ENCODE results near the gene CNTN4. TPM values are rescaled to one million over a fixed set of nuclear protein-coding genes. Genes with fewer than 3 reads are reported as not detected.

Gene CNTN4

GRCh38 chr3:3107181-3107580 lies 1008.5 kb downstream of the CNTN4 start:
- Histone ChIP-seq H4K91ac (ENCODE audit: low read depth, low read length, poor library complexity) (no peak overlapping the region), H3K27me3 (ENCODE audit: control insufficient read depth in 3 of 3, insufficient read depth in 3 of 3, low read depth in 1 of 3, low read length in 3 of 3) (peaks cover 0 to 3% (median 0%) of the 10 kb centered on the region in 3 experiments), H3K9ac (ENCODE audit: low read depth, low read length, poor library complexity) (no peak overlapping the region), H3K79me1 (ENCODE audit: low read depth, low read length) (peaks cover 2% of the 10 kb centered on the region), H3K27ac (replicated peaks; ENCODE audit: low read length) (no peak overlapping the region), H2BK120ac (ENCODE audit: low read depth, low read length) (no peak overlapping the region), H2BK15ac (ENCODE audit: low read length) (no peak overlapping the region), H3K4me1 (ENCODE audit: control insufficient read depth in 2 of 2, insufficient read depth in 1 of 2, low read depth in 1 of 2, low read length in 2 of 2) (no peaks in the 10 kb centered on the region), H3K4me2 (ENCODE audit: insufficient read depth, low read length, poor library complexity, severe bottlenecking) (no peak overlapping the region), H3K9me3 (replicated peaks in 1 of 2; ENCODE audit: control insufficient read depth in 2 of 2, insufficient read depth in 1 of 2, low read depth in 1 of 2, low read length in 2 of 2) (no peaks in the 10 kb centered on the region), H3K14ac (ENCODE audit: low read length) (no peak overlapping the region), H4K8ac (ENCODE audit: low read depth, low read length) (no peak overlapping the region), H3K18ac (ENCODE audit: low read length) (no peak overlapping the region), H2BK5ac (ENCODE audit: low read length) (no peak overlapping the region), H2BK12ac (ENCODE audit: low read length) (no peak overlapping the region), H2AFZ (ENCODE audit: low read length) (no peak overlapping the region), H2AK5ac (ENCODE audit: low read depth, low read length) (no peak overlapping the region), H3K4me3 (ENCODE audit: low read length in 2 of 2) (no peak overlapping the region), H3K4ac (ENCODE audit: low read length) (no peak overlapping the region), H3K23ac (ENCODE audit: low read depth, low read length, poor library complexity) (no peak overlapping the region), H3K36me3 (replicated peaks in 1 of 2; ENCODE audit: control insufficient read depth in 2 of 2, insufficient read depth in 2 of 2, low read length in 2 of 2) (no peaks in the 10 kb centered on the region)
- WGBS, 2 donors (ENCODE audit: extremely low coverage in 2 of 2, insufficient read length in 2 of 2, insufficient replicate concordance in 1 of 2): no CpG with 5 or more reads among the region's 3 CpGs
- DNase-seq (ENCODE audit: low spot score): no peak

Small RNA genes lying within 50 kb of the gene (small RNA-seq; reads per million reads assigned to genes)
- gene RF00416 (ENCODE audit: insufficient read depth) (not detected), gene RN7SKP144 (ENCODE audit: insufficient read depth) (not detected)

All from neuronal stem cell (in vitro differentiated cells).